Uterus (tissue), 4 donors: Measurements from ENCODE around the gene MLX. TPM values are rescaled to one million over a fixed set of nuclear protein-coding genes. Genes with fewer than 3 reads are reported as not detected.

Source experiments
- DNase-seq, 2 donors: peaks; one replicate each; pipeline ENCODE4 v3.0.0-alpha.2; 2019 to 2020
- H3K27ac ChIP-seq, 2 donors: fragments of 200-600 bp; sonication (generic); 1 replicate in 1 of 2; 2 replicates in 1 of 2; pipeline ENCODE4 v1.5.1; 2016 to 2018
- H3K27me3 ChIP-seq, 2 donors: fragments of 200-600 bp; sonication (generic); one replicate each; pipeline ENCODE4 v1.5.1; 2018 to 2019; ENCODE audit warnings: control low read depth in 1 of 2
- H3K36me3 ChIP-seq, 2 donors: fragments of 200-600 bp; sonication (generic); one replicate each; pipeline ENCODE4 v1.5.1; 2019; ENCODE audit warnings: control low read depth in 1 of 2
- H3K4me1 ChIP-seq, 2 donors: fragments of 200-600 bp; sonication (generic); one replicate each; pipeline ENCODE4 v1.5.1; 2018 to 2019; ENCODE audit warnings: control low read depth in 1 of 2
- H3K4me3 ChIP-seq, 2 donors: fragments of 200-600 bp; sonication (generic); 1 replicate in 1 of 2; 2 replicates in 1 of 2; pipeline ENCODE4 v1.5.1; 2018 to 2019; ENCODE audit warnings: mild to moderate bottlenecking in 1 of 2
- H3K9me3 ChIP-seq, 2 donors: fragments of 200-600 bp; sonication (generic); one replicate each; pipeline ENCODE4 v1.5.1; 2019; ENCODE audit warnings: control low read depth in 1 of 2
- POLR2A ChIP-seq, 2 donors: fragments of 450-650 bp; IDR thresholded peaks; one replicate each; pipeline ENCODE4 v1.6.1; 2016; ENCODE audit warnings: antibody characterized with exemption in 2 of 2, mild to moderate bottlenecking in 1 of 2, moderate library complexity in 1 of 2
- intact Hi-C: fragments of 100-400 bp; cut with DNase I; formaldehyde crosslinking; loops from one replicate; pipeline ENCODE4 v1.15.1; 2023; ENCODE audit warnings: low total_unique reads
- total RNA-seq, 4 donors: library from RNA; depleted of rRNA in 3 of 4; stranded (reverse); fragments of >200 nt in 3 of 4; gene quantifications; one replicate each; pipeline versions ENCODE4 v1.1.0 to v1.2.4, GENCODE V29; 2014 to 2023
- TF ChIP-seq, protein P1 (sequence below), 4 experiments: fragments of 200-600 bp in 2 of 4; fragments of 450-650 bp in 2 of 4; sonication (generic) in 2 of 4; IDR thresholded peaks; one replicate each; pipeline ENCODE4 v1.5.1; 2016 to 2019; ENCODE audit warnings: antibody characterized with exemption in 4 of 4, mild to moderate bottlenecking in 2 of 4, moderate library complexity in 1 of 4
- donor health status: DM: yes; HTN: yes; CAD: no.

MLX gene
- total RNA-seq, 4 donors from 2014 or later: 6.9 to 50.0 (median 35.1) TPM

DNA sequence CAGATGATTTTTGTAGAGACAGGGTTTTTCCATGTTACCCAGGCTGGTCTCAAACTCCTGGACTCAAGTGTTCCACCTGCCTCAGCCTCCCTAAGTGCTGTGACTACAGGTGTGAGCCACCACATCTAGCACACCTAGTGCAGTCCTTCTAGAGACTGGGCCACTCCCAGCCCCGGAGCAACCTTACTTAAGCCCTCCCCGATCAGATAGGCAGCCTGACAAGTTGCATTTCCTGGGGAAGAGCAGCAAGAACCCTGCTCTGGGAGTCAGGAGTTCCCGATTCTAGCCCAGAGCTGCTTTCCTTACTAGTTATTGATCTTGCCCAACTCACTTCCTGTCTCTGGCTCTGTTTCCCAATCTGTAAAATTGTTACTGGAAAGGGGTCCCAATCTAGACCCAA lies 37.8 kb upstream of the MLX start:
- Histone ChIP-seq H3K9me3 (no peaks in the 10 kb centered on the region), H3K27ac (no peak overlapping the region), H3K27me3 (no peaks in the 10 kb centered on the region), H3K4me1 (no peaks in the 10 kb centered on the region), H3K36me3 (no peaks in the 10 kb centered on the region), H3K4me3 (no peak overlapping the region)
- TF ChIP-seq POLR2A (IDR thresholded peaks at IDR 0.05): no peak
- TF ChIP-seq, protein P1, sequence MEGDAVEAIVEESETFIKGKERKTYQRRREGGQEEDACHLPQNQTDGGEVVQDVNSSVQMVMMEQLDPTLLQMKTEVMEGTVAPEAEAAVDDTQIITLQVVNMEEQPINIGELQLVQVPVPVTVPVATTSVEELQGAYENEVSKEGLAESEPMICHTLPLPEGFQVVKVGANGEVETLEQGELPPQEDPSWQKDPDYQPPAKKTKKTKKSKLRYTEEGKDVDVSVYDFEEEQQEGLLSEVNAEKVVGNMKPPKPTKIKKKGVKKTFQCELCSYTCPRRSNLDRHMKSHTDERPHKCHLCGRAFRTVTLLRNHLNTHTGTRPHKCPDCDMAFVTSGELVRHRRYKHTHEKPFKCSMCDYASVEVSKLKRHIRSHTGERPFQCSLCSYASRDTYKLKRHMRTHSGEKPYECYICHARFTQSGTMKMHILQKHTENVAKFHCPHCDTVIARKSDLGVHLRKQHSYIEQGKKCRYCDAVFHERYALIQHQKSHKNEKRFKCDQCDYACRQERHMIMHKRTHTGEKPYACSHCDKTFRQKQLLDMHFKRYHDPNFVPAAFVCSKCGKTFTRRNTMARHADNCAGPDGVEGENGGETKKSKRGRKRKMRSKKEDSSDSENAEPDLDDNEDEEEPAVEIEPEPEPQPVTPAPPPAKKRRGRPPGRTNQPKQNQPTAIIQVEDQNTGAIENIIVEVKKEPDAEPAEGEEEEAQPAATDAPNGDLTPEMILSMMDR (IDR thresholded peaks at IDR 0.05): no peak
- intact Hi-C loops: loop anchor here (5.0 kb wide), 1 partner anchor 207 kb away; no protein-coding TSS in a partner anchor
- no peak for DNase-seq

DNA sequence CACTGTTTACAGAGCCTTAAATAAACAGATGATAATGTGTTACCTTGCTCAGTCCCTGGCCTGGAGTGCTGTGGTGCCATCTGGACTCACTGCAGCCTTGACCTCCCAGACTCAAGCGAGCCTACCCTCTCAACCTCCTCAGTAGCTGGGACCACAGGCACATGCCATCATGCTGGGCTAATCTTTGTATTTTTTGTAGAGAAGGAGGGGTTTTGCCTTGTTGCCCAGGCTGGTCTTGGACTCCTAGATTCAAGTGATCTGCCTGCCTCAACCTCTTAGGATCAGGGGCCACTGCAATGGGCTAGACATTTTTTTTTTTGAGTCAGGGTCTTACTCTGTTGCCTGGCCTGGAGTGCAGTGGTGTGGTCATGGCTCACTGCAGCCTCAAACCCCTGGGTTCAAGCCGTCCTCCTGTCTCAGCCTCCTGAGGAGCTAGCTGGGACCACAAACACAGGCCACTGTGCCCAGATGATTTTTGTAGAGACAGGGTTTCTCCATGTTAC lies 35.9 kb upstream of the MLX start:
- Histone ChIP-seq H3K36me3 (no peaks in the 10 kb centered on the region), H3K4me3 (no peak overlapping the region), H3K9me3 (no peaks in the 10 kb centered on the region), H3K4me1 (peaks cover 0 to 7% of the 10 kb centered on the region in 2 donors), H3K27ac (peak overlapping the region; percentile 76 to 92), H3K27me3 (no peaks in the 10 kb centered on the region)
- TF ChIP-seq, protein P1 (IDR thresholded peaks at IDR 0.05): no peak
- TF ChIP-seq POLR2A (IDR thresholded peaks at IDR 0.05): no peak
- intact Hi-C loops: no loop called here
- DNase-seq: no peak

DNA sequence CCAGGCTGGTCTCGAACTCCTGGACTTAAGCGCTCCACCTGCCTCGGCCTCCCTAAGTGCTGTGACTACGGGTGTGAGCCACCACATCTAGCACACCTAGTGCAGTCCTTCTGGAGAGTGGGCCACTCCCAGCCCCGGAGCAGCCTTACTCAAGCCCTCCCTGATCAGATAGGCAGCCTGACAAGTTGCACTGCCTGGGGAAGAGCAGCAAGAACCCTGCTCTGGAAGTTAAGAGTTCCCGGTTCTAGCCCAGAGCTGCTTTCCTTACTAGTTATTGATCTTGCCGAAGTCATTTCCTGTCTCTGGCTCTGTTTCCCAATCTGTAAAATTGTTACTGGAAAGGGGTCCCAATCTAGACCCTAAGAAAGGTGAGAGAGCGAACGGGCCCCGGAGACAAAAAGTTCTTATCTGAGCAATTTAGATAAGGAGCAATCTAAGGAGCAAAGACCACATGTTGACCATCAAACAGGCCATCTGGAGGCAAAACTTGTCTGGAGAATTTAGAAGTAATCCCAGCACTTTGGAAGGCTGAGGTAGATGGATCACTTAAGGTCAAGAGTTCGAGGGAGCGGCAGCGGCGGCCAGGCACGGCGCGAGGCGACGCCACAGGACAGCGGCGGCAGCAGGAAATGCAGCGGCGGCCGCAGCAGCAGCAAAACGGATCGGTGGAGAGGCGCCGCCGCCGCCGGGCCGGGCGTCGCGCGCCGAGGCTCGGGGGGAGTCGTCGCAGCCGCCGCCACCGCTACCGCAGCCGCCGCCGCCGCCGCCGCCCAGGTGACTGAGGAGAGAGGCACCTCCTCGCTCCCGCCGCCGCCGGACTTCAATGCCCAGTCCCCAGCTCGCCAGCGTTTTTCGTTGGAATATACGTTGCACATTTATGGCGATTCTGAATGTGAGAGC lies 35.2 kb upstream of the MLX start:
- H3K27me3 ChIP-seq: no peaks in the 10 kb centered on the region
- H3K36me3 ChIP-seq: no peaks in the 10 kb centered on the region
- peak in 1 of 2 donors; percentile 40 for TF ChIP-seq POLR2A (IDR thresholded peaks at IDR 0.05)
- TF ChIP-seq, protein P1 (IDR thresholded peaks at IDR 0.05): peak; percentile 24 to 72 (median 68)
- H3K9me3 ChIP-seq: no peaks in the 10 kb centered on the region
- peak overlapping the region; percentile 28 to 47 for H3K4me3 ChIP-seq
- peak in 1 of 2 donors; percentile 75 for DNase-seq
- peaks cover 0 to 7% of the 10 kb centered on the region in 2 donors for H3K4me1 ChIP-seq
- intact Hi-C loops: no loop called here
- H3K27ac ChIP-seq: peak overlapping the region; percentile 76 to 92

DNA sequence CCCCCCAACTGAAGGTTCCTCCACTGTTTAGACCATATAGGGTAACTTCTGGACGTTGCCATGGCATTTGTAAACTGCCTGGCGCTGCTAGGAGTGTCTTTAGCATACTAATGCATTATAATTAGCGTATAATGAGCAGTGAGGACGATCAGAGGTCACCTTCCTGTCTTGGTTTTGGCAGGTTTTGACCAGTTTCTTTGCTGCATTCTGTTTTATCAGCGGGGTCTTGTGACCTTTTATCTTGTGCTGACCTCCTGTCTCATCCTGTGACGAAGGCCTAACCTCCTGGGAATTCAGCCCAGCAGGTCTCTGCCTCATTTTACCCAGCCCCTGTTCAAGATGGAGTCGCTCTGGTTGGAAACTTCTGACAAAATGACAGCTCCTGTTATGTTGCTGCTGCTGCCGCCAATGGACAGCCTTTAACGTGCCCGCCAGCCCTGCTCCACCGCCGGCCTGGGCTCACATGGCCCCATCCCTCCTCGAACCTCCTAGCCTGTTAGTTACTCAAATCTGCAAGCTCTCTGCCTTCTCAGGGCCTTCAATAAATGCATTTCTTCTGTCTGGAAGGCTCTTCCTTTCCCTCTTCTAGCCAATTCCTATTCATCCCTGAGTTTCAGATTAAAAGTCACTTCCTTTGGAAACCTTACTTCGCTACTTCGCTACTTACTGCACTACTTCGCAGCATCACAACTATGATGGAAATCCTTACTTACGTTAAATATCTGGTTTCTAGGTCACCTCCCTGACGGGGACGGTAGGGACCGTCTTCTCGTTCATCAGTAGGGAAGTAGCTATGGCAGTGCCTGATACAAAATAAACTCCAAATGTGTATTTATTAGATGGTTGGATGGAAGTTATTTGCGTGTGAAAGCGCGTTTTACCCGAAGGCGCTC lies 31.5 kb upstream of the MLX start:
- H3K4me3 ChIP-seq: peak overlapping the region; percentile 34 to 40
- no peak for TF ChIP-seq POLR2A (IDR thresholded peaks at IDR 0.05)
- TF ChIP-seq, protein P1 (IDR thresholded peaks at IDR 0.05): no peak

More for the DNA sequence above, 31.5 kb upstream of the MLX start:
- Histone ChIP-seq H3K27ac (peak overlapping the region; percentile 93 to 97), H3K36me3 (no peaks in the 10 kb centered on the region), H3K27me3 (no peaks in the 10 kb centered on the region), H3K9me3 (no peaks in the 10 kb centered on the region), H3K4me1 (peaks cover 0 to 7% of the 10 kb centered on the region in 2 donors)
- intact Hi-C loops: no loop called here
- no peak for DNase-seq
